ENCODE data around the gene CDH4. TPM values are rescaled to one million over a fixed set of nuclear protein-coding genes. Genes with fewer than 3 reads are reported as not detected.

CDH4 gene
- total RNA-seq, 1 donor from 2014 or later: 12.1 TPM

DNA sequence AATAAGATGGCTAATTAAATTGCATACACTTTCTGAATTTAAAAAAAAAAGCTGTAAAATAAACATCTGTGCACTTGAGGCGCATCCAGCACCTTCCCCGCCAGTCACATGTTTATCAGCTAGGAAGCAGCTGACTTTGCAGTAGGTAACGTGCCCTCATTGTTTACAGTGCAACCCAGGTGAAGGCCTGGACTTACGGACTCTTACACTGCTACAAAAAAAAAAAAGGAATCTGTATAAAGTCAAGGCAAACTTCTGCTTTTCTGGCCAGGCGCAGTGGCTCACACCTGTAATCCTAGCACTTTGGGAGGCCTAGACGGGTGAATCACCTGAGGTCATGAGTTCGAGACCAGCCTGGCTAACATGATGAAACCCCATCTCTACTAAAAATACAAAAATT lies 327.8 kb downstream of the CDH4 start:
- H3K36me3 ChIP-seq (ENCODE audit: control insufficient read depth, insufficient read depth, low read length): no peaks in the 10 kb centered on the region
- no peak for DNase-seq (ENCODE audit: low read depth)
- no peak for FAIRE-seq
- H3K27me3 ChIP-seq (ENCODE audit: control insufficient read depth, insufficient read depth, low read length): no peaks in the 10 kb centered on the region
- no peak overlapping the region for H3K4me3 ChIP-seq (ENCODE audit: low read depth, low read length)
- TF ChIP-seq CTCF (IDR thresholded peaks at IDR 0.05; ENCODE audit: insufficient read depth, low read length, severe bottlenecking): no peak

DNA sequence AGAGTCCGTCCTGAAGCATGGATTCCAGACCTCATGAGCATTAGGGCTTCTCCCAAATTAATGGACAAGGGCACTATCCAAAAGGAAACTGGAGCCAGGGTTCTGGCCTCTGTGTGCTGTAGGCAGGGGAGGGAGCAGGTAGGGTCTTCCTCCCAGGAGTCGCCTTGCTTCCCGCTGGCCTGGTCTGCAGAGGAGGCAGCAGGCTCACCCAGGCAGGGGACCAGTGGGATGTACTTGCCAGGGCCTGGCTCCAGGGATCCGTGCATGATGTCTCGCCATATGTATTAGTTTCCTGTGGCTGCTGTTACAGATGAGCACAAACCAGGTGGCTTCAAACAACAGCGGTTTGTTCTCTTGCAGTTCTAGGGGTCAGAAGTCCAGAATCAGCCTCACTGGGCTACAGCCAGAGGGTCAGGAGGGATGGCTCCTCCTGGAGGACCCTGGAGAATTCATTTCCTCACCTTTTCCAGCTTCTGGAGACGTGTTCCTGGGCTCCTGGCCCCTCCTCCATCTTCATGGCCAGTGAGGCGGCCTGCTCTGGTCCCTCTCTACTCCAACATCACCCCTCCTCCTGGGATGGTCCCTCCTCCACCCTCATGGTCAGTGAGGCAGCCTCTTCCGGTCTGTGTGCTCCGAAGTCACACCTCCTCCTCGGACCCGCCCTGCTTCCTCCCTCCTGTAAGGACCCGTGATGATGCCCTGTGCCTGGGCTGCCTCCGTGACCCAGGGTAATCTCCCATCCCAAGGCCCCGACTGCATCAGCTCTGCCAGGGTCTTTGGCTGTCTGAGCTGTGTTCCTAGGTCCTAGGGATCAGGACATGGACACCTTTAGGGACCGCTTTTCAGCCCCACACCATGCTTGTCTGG lies 329.1 kb downstream of the CDH4 start:
- no peaks in the 10 kb centered on the region for H3K36me3 ChIP-seq (ENCODE audit: control insufficient read depth, insufficient read depth, low read length)
- FAIRE-seq (no peak), DNase-seq (ENCODE audit: low read depth) (no peak)
- H3K4me3 ChIP-seq (ENCODE audit: low read depth, low read length): no peak overlapping the region
- no peak for TF ChIP-seq CTCF (IDR thresholded peaks at IDR 0.05; ENCODE audit: insufficient read depth, low read length, severe bottlenecking)
- H3K27me3 ChIP-seq (ENCODE audit: control insufficient read depth, insufficient read depth, low read length): no peaks in the 10 kb centered on the region

- TF ChIP-seq CTCF (IDR thresholded peaks at IDR 0.05; ENCODE audit: insufficient read depth, low read length, severe bottlenecking): no peak
- DNase-seq (ENCODE audit: low read depth) (no peak), FAIRE-seq (no peak)
Observed at GRCh38 chr20:61581825-61582188, 329.7 kb downstream of the CDH4 start.

GRCh38 chr20:61582196-61582923 lies 330.3 kb downstream of the CDH4 start:
- FAIRE-seq: no peak
- no peaks in the 10 kb centered on the region for H3K27me3 ChIP-seq (ENCODE audit: control insufficient read depth, insufficient read depth, low read length)
- no peak for TF ChIP-seq CTCF (IDR thresholded peaks at IDR 0.05; ENCODE audit: insufficient read depth, low read length, severe bottlenecking)

More at GRCh38 chr20:61581825-61582188, 329.7 kb downstream of the CDH4 start:
- H3K27me3 ChIP-seq (ENCODE audit: control insufficient read depth, insufficient read depth, low read length): no peaks in the 10 kb centered on the region
- no peaks in the 10 kb centered on the region for H3K36me3 ChIP-seq (ENCODE audit: control insufficient read depth, insufficient read depth, low read length)
- no peak overlapping the region for H3K4me3 ChIP-seq (ENCODE audit: low read depth, low read length)

GRCh38 chr20:61583356-61583755 lies 331.3 kb downstream of the CDH4 start:
- FAIRE-seq: no peak
- DNase-seq (ENCODE audit: low read depth): no peak
- H3K36me3 ChIP-seq (ENCODE audit: control insufficient read depth, insufficient read depth, low read length): no peaks in the 10 kb centered on the region
- H3K4me3 ChIP-seq (ENCODE audit: low read depth, low read length): no peak overlapping the region
- H3K27me3 ChIP-seq (ENCODE audit: control insufficient read depth, insufficient read depth, low read length): no peaks in the 10 kb centered on the region
- TF ChIP-seq CTCF (IDR thresholded peaks at IDR 0.05; ENCODE audit: insufficient read depth, low read length, severe bottlenecking): no peak

More at GRCh38 chr20:61582196-61582923, 330.3 kb downstream of the CDH4 start:
- Histone ChIP-seq H3K4me3 (ENCODE audit: low read depth, low read length) (no peak overlapping the region), H3K36me3 (ENCODE audit: control insufficient read depth, insufficient read depth, low read length) (no peaks in the 10 kb centered on the region)
- DNase-seq (ENCODE audit: low read depth): no peak
